ENCODE data around the gene INKA2.

The INKA2 gene

DNA sequence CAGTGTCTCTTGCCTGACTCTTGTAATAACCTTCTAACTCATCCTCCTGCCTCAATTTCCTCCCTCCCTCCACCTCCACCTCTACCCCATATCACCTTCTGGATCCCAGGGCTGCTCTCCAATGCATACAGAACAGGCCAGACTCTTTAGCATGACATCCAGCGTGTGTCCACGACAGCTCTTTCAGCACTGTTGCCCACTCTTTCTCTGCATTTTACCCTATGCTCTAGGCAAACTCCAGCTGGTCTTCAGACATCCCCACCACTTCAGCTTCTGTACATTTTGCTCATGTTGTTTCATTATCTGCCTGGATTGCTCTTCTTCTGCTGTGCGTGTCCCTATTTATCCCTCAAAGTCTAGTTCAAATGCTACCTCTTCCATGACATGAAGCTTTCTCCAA is 4.8 kb downstream of the INKA2 start:
- ATAC-seq = no peak
- TF ChIP-seq, protein P1, sequence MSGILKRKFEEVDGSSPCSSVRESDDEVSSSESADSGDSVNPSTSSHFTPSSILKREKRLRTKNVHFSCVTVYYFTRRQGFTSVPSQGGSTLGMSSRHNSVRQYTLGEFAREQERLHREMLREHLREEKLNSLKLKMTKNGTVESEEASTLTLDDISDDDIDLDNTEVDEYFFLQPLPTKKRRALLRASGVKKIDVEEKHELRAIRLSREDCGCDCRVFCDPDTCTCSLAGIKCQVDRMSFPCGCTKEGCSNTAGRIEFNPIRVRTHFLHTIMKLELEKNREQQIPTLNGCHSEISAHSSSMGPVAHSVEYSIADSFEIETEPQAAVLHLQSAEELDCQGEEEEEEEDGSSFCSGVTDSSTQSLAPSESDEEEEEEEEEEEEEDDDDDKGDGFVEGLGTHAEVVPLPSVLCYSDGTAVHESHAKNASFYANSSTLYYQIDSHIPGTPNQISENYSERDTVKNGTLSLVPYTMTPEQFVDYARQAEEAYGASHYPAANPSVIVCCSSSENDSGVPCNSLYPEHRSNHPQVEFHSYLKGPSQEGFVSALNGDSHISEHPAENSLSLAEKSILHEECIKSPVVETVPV (CRISPR knock-in tag; IDR thresholded peaks at IDR 0.05) = no peak
- TF ChIP-seq, protein P2, sequence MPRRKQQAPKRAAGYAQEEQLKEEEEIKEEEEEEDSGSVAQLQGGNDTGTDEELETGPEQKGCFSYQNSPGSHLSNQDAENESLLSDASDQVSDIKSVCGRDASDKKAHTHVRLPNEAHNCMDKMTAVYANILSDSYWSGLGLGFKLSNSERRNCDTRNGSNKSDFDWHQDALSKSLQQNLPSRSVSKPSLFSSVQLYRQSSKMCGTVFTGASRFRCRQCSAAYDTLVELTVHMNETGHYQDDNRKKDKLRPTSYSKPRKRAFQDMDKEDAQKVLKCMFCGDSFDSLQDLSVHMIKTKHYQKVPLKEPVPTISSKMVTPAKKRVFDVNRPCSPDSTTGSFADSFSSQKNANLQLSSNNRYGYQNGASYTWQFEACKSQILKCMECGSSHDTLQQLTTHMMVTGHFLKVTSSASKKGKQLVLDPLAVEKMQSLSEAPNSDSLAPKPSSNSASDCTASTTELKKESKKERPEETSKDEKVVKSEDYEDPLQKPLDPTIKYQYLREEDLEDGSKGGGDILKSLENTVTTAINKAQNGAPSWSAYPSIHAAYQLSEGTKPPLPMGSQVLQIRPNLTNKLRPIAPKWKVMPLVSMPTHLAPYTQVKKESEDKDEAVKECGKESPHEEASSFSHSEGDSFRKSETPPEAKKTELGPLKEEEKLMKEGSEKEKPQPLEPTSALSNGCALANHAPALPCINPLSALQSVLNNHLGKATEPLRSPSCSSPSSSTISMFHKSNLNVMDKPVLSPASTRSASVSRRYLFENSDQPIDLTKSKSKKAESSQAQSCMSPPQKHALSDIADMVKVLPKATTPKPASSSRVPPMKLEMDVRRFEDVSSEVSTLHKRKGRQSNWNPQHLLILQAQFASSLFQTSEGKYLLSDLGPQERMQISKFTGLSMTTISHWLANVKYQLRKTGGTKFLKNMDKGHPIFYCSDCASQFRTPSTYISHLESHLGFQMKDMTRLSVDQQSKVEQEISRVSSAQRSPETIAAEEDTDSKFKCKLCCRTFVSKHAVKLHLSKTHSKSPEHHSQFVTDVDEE (CRISPR knock-in tag; IDR thresholded peaks at IDR 0.05) = no peak
- TF ChIP-seq PPARA (CRISPR knock-in tag; IDR thresholded peaks at IDR 0.05; ENCODE audit: borderline replicate concordance) (no peak), ZFP30 (CRISPR knock-in tag; IDR thresholded peaks at IDR 0.05) (no peak), OSR1 (CRISPR knock-in tag; IDR thresholded peaks at IDR 0.05) (no peak), ZNF8 (CRISPR knock-in tag; IDR thresholded peaks at IDR 0.05) (no peak), SNAI2 (CRISPR knock-in tag; IDR thresholded peaks at IDR 0.05) (no peak), CSDC2 (CRISPR knock-in tag; IDR thresholded peaks at IDR 0.05) (no peak), BACH2 (CRISPR knock-in tag; IDR thresholded peaks at IDR 0.05; ENCODE audit: borderline replicate concordance) (no peak), ZC3H10 (CRISPR knock-in tag; IDR thresholded peaks at IDR 0.05) (no peak), ZNF565 (CRISPR knock-in tag; conservative IDR thresholded peaks at IDR 0.05; ENCODE audit: low read depth) (no peak), ARNTL (CRISPR knock-in tag; IDR thresholded peaks at IDR 0.05; ENCODE audit: borderline replicate concordance, low read depth) (no peak), GLIS3 (CRISPR knock-in tag; IDR thresholded peaks at IDR 0.05) (no peak), TOX (CRISPR knock-in tag; IDR thresholded peaks at IDR 0.05; ENCODE audit: borderline replicate concordance) (no peak), ESRRG (CRISPR knock-in tag; IDR thresholded peaks at IDR 0.05) (no peak), ZFP3 (CRISPR knock-in tag; IDR thresholded peaks at IDR 0.05) (no peak)
- TF ChIP-seq, protein P3, sequence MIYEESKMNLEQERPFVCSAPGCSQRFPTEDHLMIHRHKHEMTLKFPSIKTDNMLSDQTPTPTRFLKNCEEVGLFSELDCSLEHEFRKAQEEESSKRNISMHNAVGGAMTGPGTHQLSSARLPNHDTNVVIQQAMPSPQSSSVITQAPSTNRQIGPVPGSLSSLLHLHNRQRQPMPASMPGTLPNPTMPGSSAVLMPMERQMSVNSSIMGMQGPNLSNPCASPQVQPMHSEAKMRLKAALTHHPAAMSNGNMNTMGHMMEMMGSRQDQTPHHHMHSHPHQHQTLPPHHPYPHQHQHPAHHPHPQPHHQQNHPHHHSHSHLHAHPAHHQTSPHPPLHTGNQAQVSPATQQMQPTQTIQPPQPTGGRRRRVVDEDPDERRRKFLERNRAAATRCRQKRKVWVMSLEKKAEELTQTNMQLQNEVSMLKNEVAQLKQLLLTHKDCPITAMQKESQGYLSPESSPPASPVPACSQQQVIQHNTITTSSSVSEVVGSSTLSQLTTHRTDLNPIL (CRISPR knock-in tag; IDR thresholded peaks at IDR 0.05; ENCODE audit: low read depth) = no peak
- TF ChIP-seq, protein P4, sequence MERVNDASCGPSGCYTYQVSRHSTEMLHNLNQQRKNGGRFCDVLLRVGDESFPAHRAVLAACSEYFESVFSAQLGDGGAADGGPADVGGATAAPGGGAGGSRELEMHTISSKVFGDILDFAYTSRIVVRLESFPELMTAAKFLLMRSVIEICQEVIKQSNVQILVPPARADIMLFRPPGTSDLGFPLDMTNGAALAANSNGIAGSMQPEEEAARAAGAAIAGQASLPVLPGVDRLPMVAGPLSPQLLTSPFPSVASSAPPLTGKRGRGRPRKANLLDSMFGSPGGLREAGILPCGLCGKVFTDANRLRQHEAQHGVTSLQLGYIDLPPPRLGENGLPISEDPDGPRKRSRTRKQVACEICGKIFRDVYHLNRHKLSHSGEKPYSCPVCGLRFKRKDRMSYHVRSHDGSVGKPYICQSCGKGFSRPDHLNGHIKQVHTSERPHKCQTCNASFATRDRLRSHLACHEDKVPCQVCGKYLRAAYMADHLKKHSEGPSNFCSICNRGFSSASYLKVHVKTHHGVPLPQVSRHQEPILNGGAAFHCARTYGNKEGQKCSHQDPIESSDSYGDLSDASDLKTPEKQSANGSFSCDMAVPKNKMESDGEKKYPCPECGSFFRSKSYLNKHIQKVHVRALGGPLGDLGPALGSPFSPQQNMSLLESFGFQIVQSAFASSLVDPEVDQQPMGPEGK (CRISPR knock-in tag; IDR thresholded peaks at IDR 0.05; ENCODE audit: borderline replicate concordance) = no peak
- TF ChIP-seq, protein P5, sequence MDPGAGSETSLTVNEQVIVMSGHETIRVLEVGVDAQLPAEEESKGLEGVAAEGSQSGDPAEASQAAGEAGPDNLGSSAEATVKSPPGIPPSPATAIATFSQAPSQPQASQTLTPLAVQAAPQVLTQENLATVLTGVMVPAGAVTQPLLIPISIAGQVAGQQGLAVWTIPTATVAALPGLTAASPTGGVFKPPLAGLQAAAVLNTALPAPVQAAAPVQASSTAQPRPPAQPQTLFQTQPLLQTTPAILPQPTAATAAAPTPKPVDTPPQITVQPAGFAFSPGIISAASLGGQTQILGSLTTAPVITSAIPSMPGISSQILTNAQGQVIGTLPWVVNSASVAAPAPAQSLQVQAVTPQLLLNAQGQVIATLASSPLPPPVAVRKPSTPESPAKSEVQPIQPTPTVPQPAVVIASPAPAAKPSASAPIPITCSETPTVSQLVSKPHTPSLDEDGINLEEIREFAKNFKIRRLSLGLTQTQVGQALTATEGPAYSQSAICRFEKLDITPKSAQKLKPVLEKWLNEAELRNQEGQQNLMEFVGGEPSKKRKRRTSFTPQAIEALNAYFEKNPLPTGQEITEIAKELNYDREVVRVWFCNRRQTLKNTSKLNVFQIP (CRISPR knock-in tag; IDR thresholded peaks at IDR 0.05; ENCODE audit: borderline replicate concordance, low read depth) = no peak

DNA sequence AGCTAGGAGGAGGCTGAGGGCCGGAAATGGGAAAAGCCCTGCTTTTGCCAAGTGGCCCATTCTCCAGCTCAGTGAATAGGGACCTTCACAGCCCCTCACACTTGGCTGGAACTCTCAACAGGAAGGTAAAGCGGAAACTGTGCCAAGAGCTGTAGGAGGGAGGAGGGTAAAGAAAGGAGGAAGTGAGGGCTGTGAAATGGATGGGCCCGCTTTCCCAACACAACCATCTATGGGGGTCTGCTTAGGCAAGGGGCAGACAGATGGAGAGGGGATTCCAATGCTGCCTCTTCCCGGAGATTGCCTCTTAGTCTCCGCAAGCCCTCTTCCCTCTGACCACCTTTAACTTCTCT is 5.2 kb downstream of the INKA2 start:
- ATAC-seq = no peak
- TF ChIP-seq CSDC2 (CRISPR knock-in tag; IDR thresholded peaks at IDR 0.05) (no peak), GLIS3 (CRISPR knock-in tag; IDR thresholded peaks at IDR 0.05) (no peak), PPARA (CRISPR knock-in tag; IDR thresholded peaks at IDR 0.05; ENCODE audit: borderline replicate concordance) (no peak), RARB (CRISPR knock-in tag; IDR thresholded peaks at IDR 0.05) (no peak), ZFP3 (CRISPR knock-in tag; IDR thresholded peaks at IDR 0.05) (no peak), SNAI2 (CRISPR knock-in tag; IDR thresholded peaks at IDR 0.05) (no peak), ARNTL (CRISPR knock-in tag; IDR thresholded peaks at IDR 0.05; ENCODE audit: borderline replicate concordance, low read depth) (no peak), ZFP30 (CRISPR knock-in tag; IDR thresholded peaks at IDR 0.05) (no peak), ISL1 (CRISPR knock-in tag; IDR thresholded peaks at IDR 0.05) (no peak), TCF4 (CRISPR knock-in tag; IDR thresholded peaks at IDR 0.05; ENCODE audit: borderline replicate concordance) (no peak), ZC3H10 (CRISPR knock-in tag; IDR thresholded peaks at IDR 0.05) (no peak), BACH2 (CRISPR knock-in tag; IDR thresholded peaks at IDR 0.05; ENCODE audit: borderline replicate concordance) (no peak)
- TF ChIP-seq, protein P1 (CRISPR knock-in tag; IDR thresholded peaks at IDR 0.05) = no peak
- TF ChIP-seq, protein P2 (CRISPR knock-in tag; IDR thresholded peaks at IDR 0.05) = no peak
- TF ChIP-seq, protein P3 (CRISPR knock-in tag; IDR thresholded peaks at IDR 0.05; ENCODE audit: low read depth) = no peak
- TF ChIP-seq, protein P5 (CRISPR knock-in tag; IDR thresholded peaks at IDR 0.05; ENCODE audit: borderline replicate concordance, low read depth) = no peak
